Effector CD8-positive, alpha-beta T cell (primary cell): ENCODE measurements around the gene GPC5.
"Not testable (repeated sequence)": the region's sequence is repeated elsewhere in the genome, so short reads cannot be mapped to it uniquely, and the experiment has no call there.

Experiments
- DNase-seq: peaks from one replicate; lab custom pipeline; 2025; lab: John Stamatoyannopoulos, UW

Gene GPC5

GRCh38 chr13:92842145-92842544, 1443.7 kb downstream of the GPC5 start:
- DNase-seq = no peak

GRCh38 chr13:92843549-92843948, 1445.1 kb downstream of the GPC5 start:
- DNase-seq = no peak

GRCh38 chr13:92849381-92849780, 1451.0 kb downstream of the GPC5 start:
- DNase-seq = no peak

GRCh38 chr13:92864584-92865284, 1466.3 kb downstream of the GPC5 start:
- DNase-seq = no peak

GRCh38 chr13:92873029-92873428, 1474.6 kb downstream of the GPC5 start:
- DNase-seq = no peak

DNA sequence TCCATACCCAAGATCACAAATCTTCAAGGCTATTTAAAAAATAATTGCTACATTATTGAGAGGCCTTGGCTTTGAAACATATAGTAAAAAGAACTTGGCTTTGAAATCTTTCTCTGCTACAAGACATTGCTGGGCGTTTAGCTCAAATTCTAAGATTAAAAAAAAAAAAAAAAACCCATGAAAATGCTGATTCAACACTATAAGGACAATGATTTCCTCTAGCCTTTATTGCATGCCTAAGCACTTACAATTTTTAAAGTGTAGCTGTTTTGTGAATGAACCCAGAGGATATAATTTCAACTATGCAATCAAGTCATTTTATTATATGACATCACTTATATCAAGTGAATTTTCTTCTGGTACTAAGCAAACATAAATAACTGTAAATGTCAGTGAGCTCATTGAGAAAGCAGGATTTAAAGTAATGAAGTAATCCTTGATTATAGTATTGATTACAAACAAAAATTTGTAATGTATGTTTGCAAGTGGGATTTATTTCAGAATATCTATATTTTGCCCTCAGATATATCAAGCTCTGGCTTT, 1488.2 kb downstream of the GPC5 start:
- DNase-seq = no peak

DNA sequence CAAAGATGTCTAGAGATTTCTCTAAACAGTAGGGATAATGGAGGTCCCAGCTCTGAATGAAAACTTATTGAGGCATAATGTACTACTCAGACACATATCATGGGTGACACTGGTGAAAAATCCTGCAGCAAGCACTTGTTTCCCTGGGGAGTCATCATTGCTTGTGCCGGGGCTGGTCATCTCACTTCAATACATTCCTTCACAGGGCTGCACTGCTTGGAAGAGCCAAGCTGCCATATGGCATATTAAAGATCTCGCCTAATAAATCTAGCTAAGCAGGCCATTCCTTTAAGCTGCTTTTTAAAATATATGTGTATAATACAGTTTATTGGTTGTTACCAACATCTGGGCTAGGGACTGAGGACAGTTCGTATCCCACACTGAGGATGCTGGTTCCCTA, 1496.0 kb downstream of the GPC5 start:
- no peak for DNase-seq

DNA sequence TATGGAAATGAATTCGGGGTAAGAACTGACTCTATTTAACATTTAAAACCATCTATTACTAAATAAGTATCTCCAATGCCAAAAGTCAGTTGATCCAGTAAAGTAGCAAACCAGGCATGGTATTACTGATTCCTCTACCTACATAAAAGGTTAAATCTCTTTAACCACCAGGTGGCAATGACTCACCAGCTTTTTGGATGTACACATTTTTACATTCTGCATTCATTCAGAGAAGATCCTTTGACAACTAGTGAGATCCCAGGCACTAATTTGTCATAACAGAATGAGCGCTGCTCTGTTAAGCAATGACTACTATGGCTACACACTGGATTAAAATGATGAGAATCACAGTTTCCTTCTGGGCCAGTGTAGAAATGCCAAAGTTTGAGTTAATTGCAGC, 1498.4 kb downstream of the GPC5 start:
- DNase-seq = no peak

- not testable (repeated sequence) for DNase-seq
Observed at GRCh38 chr13:92898946-92899345, 1500.5 kb downstream of the GPC5 start.

DNA sequence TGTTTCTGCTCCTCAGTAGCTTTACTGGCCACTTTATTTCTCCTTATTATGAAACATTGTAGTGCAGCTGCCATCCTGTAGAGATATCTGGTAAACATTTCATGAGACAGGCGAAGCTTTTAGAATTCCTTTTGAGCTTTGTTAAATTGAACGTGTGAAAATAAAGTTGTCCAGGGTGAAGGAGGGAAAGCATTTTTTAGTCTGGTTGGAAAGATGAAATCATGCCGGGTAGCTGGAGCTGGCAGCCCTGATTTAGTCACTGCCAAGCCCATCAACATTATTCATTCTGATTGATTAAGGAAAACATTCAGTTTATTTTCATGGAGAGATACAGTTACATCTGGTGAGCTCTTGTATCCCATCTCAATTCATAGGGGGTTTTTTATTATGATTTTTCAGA, 1502.0 kb downstream of the GPC5 start:
- no peak for DNase-seq

DNA sequence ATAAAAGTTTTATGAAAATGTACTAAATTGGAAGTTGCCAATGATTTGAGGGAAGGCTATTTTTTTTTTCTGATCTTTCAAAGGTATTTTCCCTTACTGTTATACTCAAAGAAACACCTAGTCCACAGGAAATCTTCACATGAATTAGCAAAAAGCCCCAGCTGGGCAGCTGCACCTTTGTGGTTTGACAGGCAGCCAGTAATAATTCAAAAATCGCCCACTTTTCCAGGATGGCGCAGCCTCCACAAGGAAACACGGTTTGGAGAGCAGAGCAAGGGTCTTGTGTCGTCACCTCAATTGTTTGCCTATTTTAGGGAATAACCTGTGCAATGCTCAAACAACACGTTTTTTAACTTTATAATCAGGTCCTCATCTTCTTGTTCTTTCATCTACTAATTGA, 1503.3 kb downstream of the GPC5 start:
- DNase-seq = no peak

DNA sequence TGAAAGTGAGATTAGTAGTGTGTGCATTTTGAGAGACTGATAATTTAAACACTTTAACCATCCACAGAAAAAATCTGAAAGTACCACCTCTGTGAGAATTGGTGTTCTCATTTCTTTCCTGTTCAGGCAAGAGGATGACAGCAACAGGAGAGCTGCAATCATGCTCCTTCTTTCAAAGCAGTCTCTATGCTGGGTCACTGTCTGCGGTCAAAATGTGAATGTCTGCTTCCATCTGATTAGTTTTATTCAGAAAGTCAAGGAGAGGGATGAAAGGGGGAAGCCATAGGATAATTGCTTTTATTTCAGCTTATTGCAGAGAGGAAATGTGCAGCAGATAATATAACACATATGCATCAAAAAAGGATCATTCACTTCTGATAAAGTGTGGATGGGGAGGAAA, 1514.2 kb downstream of the GPC5 start:
- no peak for DNase-seq

- no peak for DNase-seq
Observed at GRCh38 chr13:92913840-92914239, 1515.4 kb downstream of the GPC5 start.
